Testis (tissue), 3 donors: ENCODE measurements around the gene SLC49A3. TPM values are rescaled to one million over a fixed set of nuclear protein-coding genes. Genes with fewer than 3 reads are reported as not detected.
"Not testable (repeated sequence)": the region's sequence is repeated elsewhere in the genome, so short reads cannot be mapped to it uniquely, and the experiment has no call there.

Experiments
- DNase-seq: peaks from one replicate; pipeline ENCODE4 v3.0.0-alpha.2; 2019
- H3K27ac ChIP-seq, 2 donors: fragments of 200-600 bp; sonication (generic); one replicate each; pipeline ENCODE4 v1.5.1; 2019
- H3K27me3 ChIP-seq: fragments of 200-600 bp; sonication (generic); one replicate; pipeline ENCODE4 v1.5.1; 2019
- H3K36me3 ChIP-seq: fragments of 200-600 bp; sonication (generic); one replicate; pipeline ENCODE4 v1.5.1; 2017; ENCODE audit warnings: low read depth; ENCODE audit errors: missing control alignments
- H3K4me1 ChIP-seq: fragments of 200-600 bp; sonication (generic); one replicate; pipeline ENCODE4 v1.5.1; 2019
- H3K4me3 ChIP-seq, 2 donors: fragments of 200-600 bp; sonication (generic); one replicate each; pipeline ENCODE4 v1.5.1; 2017 to 2019
- H3K9me3 ChIP-seq: fragments of 200-600 bp; sonication (generic); one replicate; pipeline ENCODE4 v1.5.1; 2017
- CTCF ChIP-seq, 3 experiments: fragments of 450-650 bp in 2 of 3; fragments of 200-600 bp in 1 of 3; sonication (generic) in 1 of 3; IDR thresholded peaks; one replicate each; pipeline ENCODE4 v1.5.1; 2016 to 2019; ENCODE audit warnings: antibody characterized with exemption in 3 of 3, mild to moderate bottlenecking in 2 of 3, moderate library complexity in 1 of 3
- POLR2A ChIP-seq: fragments of 450-650 bp; IDR thresholded peaks from one replicate; pipeline ENCODE4 v1.6.1; 2017; ENCODE audit warnings: antibody characterized with exemption, mild to moderate bottlenecking, moderate library complexity
- WGBS, 2 donors: methylation state at CpG; one replicate each; pipeline ENCODE4 v1.1.5; 2018; 5-methylcytosine and 5-hydroxymethylcytosine counted together
- intact Hi-C: fragments of 100-400 bp; cut with DNase I; formaldehyde crosslinking; loops from one replicate; pipeline ENCODE4 v1.15.1; 2023; ENCODE audit warnings: low total_unique reads
- polyA plus RNA-seq: library from polyadenylated mRNA; stranded (reverse); fragments of 350-450 nt; fragmentation: Illumina TruSeq; extraction: RNeasy Lipid Tissue Mini Kit (QIAGEN cat#74804); gene quantifications from one replicate; pipeline ENCODE4 v1.2.3, GENCODE V29; 2014; ENCODE audit warnings: low read depth, low replicate concordance; ENCODE audit not compliant: insufficient read depth
- total RNA-seq, 2 donors: library from RNA; depleted of rRNA; stranded (reverse); fragments of >200 nt; gene quantifications; one replicate each; pipeline ENCODE4 v1.2.3, GENCODE V29; 2016

Gene SLC49A3
- total and polyA plus RNA-seq, 3 donors from 2014 or later, result 7.3 to 23.5 (median 10.1) TPM

GRCh38 chr4:706834-707598 lies 18.1 kb upstream of the SLC49A3 start:
- H3K36me3 ChIP-seq, result no peaks in the 10 kb centered on the region
- 50 to 56% methylated on average over 13 to 21 of the region's 21 CpGs for WGBS, 2 donors
- H3K27me3 ChIP-seq, result no peaks in the 10 kb centered on the region
- no peak for DNase-seq
- TF ChIP-seq CTCF (IDR thresholded peaks at IDR 0.05), result no peak
- no peak for TF ChIP-seq POLR2A
- H3K9me3 ChIP-seq, result no peaks in the 10 kb centered on the region
- peaks cover 20% of the 10 kb centered on the region for H3K4me1 ChIP-seq
- intact Hi-C loops, result no loop called here
- no peak overlapping the region for H3K27ac ChIP-seq
- H3K4me3 ChIP-seq, result peak overlapping the region in 1 of 2 donors; percentile 79

GRCh38 chr4:706083-706633 lies 17.2 kb upstream of the SLC49A3 start:
- 0 to 4% methylated on average over 3 to 15 of the region's 21 CpGs for WGBS, 2 donors
- H3K9me3 ChIP-seq, H3K27me3 ChIP-seq, H3K36me3 ChIP-seq, intact Hi-C loops, DNase-seq: not testable (repeated sequence)
- peak overlapping the region; percentile 79 to 95 for H3K4me3 ChIP-seq
- peak overlapping the region; percentile 60 to 89 for H3K27ac ChIP-seq
- H3K4me1 ChIP-seq, result peaks cover 20% of the 10 kb centered on the region

- Histone ChIP-seq H3K4me1 (peaks cover 20% of the 10 kb centered on the region), H3K9me3 (no peaks in the 10 kb centered on the region), H3K4me3 (peak within 1 kb of the TSS; percentile 79 to 95), H3K27ac (peak within 1 kb of the TSS; percentile 60 to 89), H3K36me3 (no peaks in the 10 kb centered on the region), H3K27me3 (no peaks in the 10 kb centered on the region)
- no peak for TF ChIP-seq CTCF (IDR thresholded peaks at IDR 0.05)
- TF ChIP-seq POLR2A, result no peak
- intact Hi-C loops, result no loop called here
- WGBS, 2 donors, result 3% methylated on average over 13 to 81 of the region's 82 CpGs
- DNase-seq, result peak; percentile 96
Observed at GRCh38 chr4:705278-706082, 16.5 kb upstream of the SLC49A3 start, which contains the start of gene PCGF3. Gene PCGF3, plus strand, starts transcription at chr4:705832. Its CDS starts 27,849 bp downstream, at chr4:733681.

DNA sequence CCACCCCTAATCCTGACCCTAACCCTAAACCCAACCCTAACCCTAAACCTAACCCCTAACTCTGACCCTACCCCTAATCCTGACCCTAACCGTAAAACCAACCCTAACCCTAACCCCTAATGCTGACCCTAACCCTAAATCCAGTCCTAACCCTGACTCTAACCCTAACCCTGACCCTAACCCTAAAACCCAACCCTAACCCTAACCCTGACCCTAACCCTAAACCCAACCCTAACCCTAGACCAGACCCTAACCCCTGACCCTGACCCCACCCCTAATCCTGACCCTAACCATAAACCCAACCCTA lies 16.0 kb upstream of the SLC49A3 start:
- WGBS, 2 donors, result 83 to 100% methylated on average over 1 of the region's 1 CpG
- TF ChIP-seq CTCF (IDR thresholded peaks at IDR 0.05) (no peak), POLR2A (no peak)
- no peak overlapping the region for H3K27ac ChIP-seq
- no peaks in the 10 kb centered on the region for H3K27me3 ChIP-seq
- H3K36me3 ChIP-seq, result no peaks in the 10 kb centered on the region
- intact Hi-C loops, result no loop called here
- H3K9me3 ChIP-seq, result no peaks in the 10 kb centered on the region
- H3K4me1 ChIP-seq, result peaks cover 20% of the 10 kb centered on the region
- peak overlapping the region; percentile 79 to 95 for H3K4me3 ChIP-seq
- DNase-seq, result no peak

GRCh38 chr4:704198-704891 lies 15.4 kb upstream of the SLC49A3 start:
- 90 to 92% methylated on average over 26 to 46 of the region's 46 CpGs for WGBS, 2 donors
- no peak overlapping the region for H3K4me3 ChIP-seq
- intact Hi-C loops, result no loop called here
- H3K36me3 ChIP-seq, result no peaks in the 10 kb centered on the region
- DNase-seq, result no peak
- no peak overlapping the region for H3K27ac ChIP-seq
- H3K9me3 ChIP-seq, result no peaks in the 10 kb centered on the region
- peaks cover 20% of the 10 kb centered on the region for H3K4me1 ChIP-seq
- H3K27me3 ChIP-seq, result no peaks in the 10 kb centered on the region
- TF ChIP-seq POLR2A, result no peak
- TF ChIP-seq CTCF (IDR thresholded peaks at IDR 0.05), result no peak
